Kidney epithelial cell (primary cell): ENCODE results near the gene RNF215. TPM values are rescaled to one million over a fixed set of nuclear protein-coding genes. Genes with fewer than 3 reads are reported as not detected.
"Not testable (repeated sequence)": the region's sequence is repeated elsewhere in the genome, so short reads cannot be mapped to it uniquely, and the experiment has no call there.

ENCODE experiments used
- DNase-seq: peaks from one replicate; pipeline ENCODE4 v3.0.0-alpha.2; 2010; ENCODE audit warnings: low read depth
- H3K27me3 ChIP-seq: 2 replicates; pipeline ENCODE4 v1.6.0; 2011; ENCODE audit warnings: low read length; ENCODE audit not compliant: control insufficient read depth, insufficient read depth
- H3K36me3 ChIP-seq: 2 replicates; pipeline ENCODE4 v1.5.1; 2011; ENCODE audit warnings: low read length; ENCODE audit not compliant: control insufficient read depth, insufficient read depth
- H3K4me3 ChIP-seq: 2 replicates; pipeline ENCODE4 v1.5.1; 2011; ENCODE audit warnings: low read depth, mild to moderate bottlenecking, control low read depth, low read length
- total RNA-seq: library from RNA; depleted of rRNA; stranded (reverse); fragments of >200 nt; gene quantifications from 2 replicates; pipeline ENCODE4 v1.2.3, GENCODE V29; 2015
- TF ChIP-seq, protein P1 (sequence below): IDR thresholded peaks from 2 replicates; pipeline ENCODE4 v1.5.1; 2011; ENCODE audit warnings: mild to moderate bottlenecking, moderate library complexity, low read length, control low read depth, inconsistent platforms; ENCODE audit not compliant: insufficient read depth, poor library complexity, severe bottlenecking

Gene RNF215
- total RNA-seq, 1 donor from 2014 or later = 34.2 TPM

DNA sequence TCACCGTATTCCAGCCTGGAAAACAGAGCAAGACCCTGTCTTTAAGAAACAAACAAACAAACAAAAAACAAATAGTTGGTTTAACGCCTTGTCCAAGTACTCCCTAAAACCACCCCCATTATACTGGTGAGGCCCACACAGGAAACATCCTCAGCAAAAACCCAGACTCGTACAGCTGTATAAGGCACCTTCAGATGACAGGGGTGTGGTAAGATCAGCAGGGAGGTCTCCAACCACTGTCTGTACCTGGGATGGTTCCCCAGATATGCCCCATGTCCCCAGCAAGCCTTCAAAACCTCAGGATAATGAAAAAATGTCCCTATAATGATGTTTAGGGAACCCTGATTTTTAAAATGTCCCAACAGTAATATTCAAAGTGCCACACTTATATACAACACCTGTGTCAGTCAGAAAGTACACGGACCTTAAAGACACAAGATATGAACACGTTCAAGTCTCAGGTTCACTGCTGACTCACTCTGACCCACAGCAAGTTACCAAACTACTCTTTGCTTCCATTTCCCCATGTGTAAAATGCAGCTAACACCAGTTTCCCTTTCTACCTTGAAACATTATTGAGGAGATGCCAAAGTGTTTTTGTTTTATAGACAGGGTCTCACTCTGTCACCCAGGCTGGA lies 39.8 kb downstream of the RNF215 start:
- TF ChIP-seq, protein P1, sequence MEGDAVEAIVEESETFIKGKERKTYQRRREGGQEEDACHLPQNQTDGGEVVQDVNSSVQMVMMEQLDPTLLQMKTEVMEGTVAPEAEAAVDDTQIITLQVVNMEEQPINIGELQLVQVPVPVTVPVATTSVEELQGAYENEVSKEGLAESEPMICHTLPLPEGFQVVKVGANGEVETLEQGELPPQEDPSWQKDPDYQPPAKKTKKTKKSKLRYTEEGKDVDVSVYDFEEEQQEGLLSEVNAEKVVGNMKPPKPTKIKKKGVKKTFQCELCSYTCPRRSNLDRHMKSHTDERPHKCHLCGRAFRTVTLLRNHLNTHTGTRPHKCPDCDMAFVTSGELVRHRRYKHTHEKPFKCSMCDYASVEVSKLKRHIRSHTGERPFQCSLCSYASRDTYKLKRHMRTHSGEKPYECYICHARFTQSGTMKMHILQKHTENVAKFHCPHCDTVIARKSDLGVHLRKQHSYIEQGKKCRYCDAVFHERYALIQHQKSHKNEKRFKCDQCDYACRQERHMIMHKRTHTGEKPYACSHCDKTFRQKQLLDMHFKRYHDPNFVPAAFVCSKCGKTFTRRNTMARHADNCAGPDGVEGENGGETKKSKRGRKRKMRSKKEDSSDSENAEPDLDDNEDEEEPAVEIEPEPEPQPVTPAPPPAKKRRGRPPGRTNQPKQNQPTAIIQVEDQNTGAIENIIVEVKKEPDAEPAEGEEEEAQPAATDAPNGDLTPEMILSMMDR = no peak
- Histone ChIP-seq H3K27me3 (no peaks in the 10 kb centered on the region), H3K4me3 (no peak overlapping the region), H3K36me3 (peaks cover 6% of the 10 kb centered on the region)
- DNase-seq = no peak

DNA sequence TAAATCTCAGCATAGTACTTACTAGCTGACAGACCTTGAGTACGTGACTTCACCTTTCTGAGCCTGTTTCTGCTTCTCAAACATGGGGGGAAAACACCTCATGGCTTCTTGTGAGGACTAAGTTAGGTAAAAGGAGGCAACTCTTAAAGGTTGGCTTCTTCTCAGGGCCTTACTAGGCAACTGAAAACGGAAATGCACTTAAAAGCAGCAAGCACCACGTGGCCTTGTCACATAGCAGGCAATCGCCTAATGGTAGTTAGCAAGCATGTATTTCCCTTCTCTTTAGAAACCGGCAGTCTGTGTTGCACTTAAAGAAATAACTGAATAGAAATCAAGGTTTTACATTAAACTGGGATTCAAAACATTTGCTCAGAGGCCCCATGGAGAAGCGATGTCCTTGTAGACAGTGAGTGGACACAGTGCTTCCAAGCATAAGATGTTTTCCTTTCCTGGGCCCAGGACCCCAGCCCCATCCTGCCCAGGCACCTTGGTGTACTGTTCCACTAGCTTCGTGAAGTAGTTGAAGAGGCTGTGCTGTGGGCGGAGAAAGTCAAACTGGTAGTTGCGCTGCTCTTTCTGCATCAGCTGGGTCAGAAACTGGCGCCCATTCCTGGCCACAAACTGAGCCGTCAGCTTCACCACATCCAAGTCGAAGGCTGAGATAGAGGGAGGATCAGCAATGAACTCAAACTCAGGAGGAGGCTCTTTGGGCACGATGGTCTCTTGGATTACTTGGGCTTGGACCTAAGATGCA lies 42.6 kb downstream of the RNF215 start:
- DNase-seq = no peak
- TF ChIP-seq, protein P1 = no peak
- Histone ChIP-seq H3K4me3 (no peak overlapping the region), H3K36me3 (peaks cover 9% of the 10 kb centered on the region), H3K27me3 (no peaks in the 10 kb centered on the region)

DNA sequence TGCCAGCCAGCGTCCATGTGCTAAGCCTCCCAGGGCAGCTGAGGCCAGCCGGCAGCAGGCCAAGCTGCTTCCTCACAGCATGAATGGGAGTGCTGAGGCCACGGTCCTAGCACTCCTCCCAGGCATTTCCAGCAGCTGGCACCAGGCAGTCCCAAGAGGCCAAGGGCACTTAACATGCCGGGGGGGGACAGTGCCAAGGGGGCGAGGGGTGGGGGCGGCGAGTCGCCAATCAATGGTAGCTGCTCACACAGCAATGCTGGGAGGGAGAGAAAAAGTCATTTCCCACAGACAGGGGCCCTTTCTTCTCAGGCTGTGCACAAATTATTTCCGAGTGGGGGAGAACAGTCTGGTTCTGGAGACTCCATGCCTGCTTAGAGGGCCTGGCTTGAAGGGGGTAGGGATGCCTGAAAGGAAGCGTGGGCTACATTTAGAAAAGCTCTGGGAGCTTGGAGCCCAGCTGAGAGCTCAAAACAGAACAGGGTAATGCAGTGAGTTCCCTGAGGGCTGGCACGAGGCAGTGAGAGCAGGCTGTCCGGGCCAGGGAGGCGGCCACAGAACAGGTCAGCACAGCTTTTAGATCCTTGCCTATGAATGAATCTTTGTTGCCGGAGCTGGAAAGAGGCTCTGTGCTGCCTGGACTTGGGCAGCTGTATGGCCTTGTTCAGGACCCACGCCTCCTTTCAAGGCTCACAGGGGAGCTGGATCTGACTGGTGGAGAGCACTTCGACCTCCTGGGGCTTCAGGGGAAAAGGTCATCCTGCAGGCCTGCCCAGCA lies 46.1 kb downstream of the RNF215 start:
- Histone ChIP-seq H3K27me3 (no peaks in the 10 kb centered on the region), H3K4me3 (no peak overlapping the region), H3K36me3 (peaks cover 14% of the 10 kb centered on the region)
- no peak for DNase-seq
- TF ChIP-seq, protein P1 = no peak

DNA sequence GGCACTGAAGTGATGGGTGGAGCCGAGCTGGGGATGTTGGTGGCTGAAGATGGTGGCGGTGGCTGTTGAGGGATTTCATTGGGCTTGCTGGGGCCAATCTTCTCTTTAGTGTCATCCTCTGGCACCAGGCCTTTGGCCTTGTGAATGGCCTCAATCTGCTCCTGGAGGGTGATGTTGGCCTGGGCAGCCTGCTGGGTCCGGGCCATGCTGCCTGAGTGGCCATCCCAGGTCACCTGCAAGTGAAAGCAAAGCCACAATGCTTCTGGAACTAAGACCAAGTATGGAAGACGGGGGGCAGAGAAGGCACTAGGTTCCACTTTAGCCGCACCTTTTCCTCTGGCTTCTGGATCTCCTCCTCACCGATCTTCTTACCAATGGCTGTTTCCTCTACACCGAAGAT lies 48.4 kb downstream of the RNF215 start:
- Histone ChIP-seq H3K36me3 (peaks cover 11% of the 10 kb centered on the region), H3K27me3 (no peaks in the 10 kb centered on the region), H3K4me3 (no peak overlapping the region)
- no peak for DNase-seq
- TF ChIP-seq, protein P1 = no peak

DNA sequence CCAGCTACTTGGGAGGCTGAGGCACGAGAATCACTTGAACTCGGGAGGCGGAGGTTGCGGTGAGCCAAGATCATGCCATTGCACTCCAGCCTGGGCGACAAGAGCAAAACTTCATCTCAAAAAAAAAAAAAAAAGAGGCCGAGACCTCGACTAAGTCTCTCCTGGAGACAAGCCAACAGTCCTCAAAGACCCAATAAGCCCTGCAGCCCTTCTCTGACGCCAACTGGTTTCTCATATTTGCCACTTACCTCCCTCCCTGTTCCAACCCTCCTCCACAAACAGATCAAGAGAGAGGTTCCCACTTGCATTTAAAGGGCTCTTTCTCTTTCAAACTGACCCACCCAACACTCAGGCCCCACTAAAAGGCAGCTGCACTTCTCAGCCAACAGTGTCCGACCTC lies 48.9 kb downstream of the RNF215 start:
- peaks cover 13% of the 10 kb centered on the region for H3K36me3 ChIP-seq
- not testable (repeated sequence) for H3K27me3 ChIP-seq, H3K4me3 ChIP-seq, DNase-seq

DNA sequence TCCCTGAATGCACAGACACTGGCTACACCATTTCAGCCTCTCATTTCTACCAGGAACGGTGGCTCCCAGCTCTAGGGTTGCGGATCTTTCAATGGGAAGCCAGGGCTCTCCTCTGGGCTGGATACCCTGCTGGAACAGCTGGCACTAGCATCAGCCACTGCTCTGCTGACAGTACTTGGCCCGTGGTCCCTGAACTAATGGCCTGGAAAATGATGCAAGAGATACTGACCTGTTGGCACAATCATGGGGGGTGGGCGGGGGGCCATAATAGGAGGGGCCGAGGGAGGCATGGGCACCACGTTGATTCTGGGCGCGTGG lies 49.8 kb downstream of the RNF215 start:
- Histone ChIP-seq H3K27me3 (no peaks in the 10 kb centered on the region), H3K4me3 (no peak overlapping the region), H3K36me3 (peaks cover 14% of the 10 kb centered on the region)
- TF ChIP-seq, protein P1 = no peak
- no peak for DNase-seq
